ENCODE results near the gene PTPN1. TPM values are rescaled to one million over a fixed set of nuclear protein-coding genes. Genes with fewer than 3 reads are reported as not detected.
"Not testable (repeated sequence)": the region's sequence is repeated elsewhere in the genome, so short reads cannot be mapped to it uniquely, and the experiment has no call there.

PTPN1 gene
- 26.4 TPM for polyA plus RNA-seq (2013, experiment 1 of 2; ENCODE audit: insufficient read length)
- 25.7 TPM for polyA plus RNA-seq (2013, experiment 2 of 2; ENCODE audit: insufficient read length)

- DNase-seq = peak; percentile 99
These were observed at the start of gene PTPN1 for GRCh38 chr20:50509923-50510705. TSS of gene PTPN1 (plus strand) at chr20:50510383. CDS start at chr20:50510528, 145 bp downstream.

GRCh38 chr20:50460608-50461267, 49.4 kb upstream of the PTPN1 start:
- DNase-seq = peak; percentile 76

GRCh38 chr20:50462093-50462690, 48.0 kb upstream of the PTPN1 start:
- DNase-seq = peak; percentile 45

- DNase-seq = peak; percentile 54
These were observed 46.0 kb upstream of the PTPN1 start for GRCh38 chr20:50464026-50464724.

- DNase-seq = no peak
These were observed 45.2 kb upstream of the PTPN1 start for GRCh38 chr20:50464725-50465650.

GRCh38 chr20:50467174-50467573, 43.0 kb upstream of the PTPN1 start:
- DNase-seq = no peak

GRCh38 chr20:50467718-50468356, 42.3 kb upstream of the PTPN1 start:
- peak; percentile 42 for DNase-seq

- no peak for DNase-seq
These were observed 41.8 kb upstream of the PTPN1 start for GRCh38 chr20:50468378-50468798.

GRCh38 chr20:50469176-50469723, 40.9 kb upstream of the PTPN1 start:
- DNase-seq = no peak

GRCh38 chr20:50469796-50470195, 40.4 kb upstream of the PTPN1 start:
- no peak for DNase-seq

GRCh38 chr20:50470264-50470858, 39.8 kb upstream of the PTPN1 start:
- no peak for DNase-seq

GRCh38 chr20:50471231-50471630, 39.0 kb upstream of the PTPN1 start:
- DNase-seq = no peak

GRCh38 chr20:50472693-50473664, 37.2 kb upstream of the PTPN1 start:
- DNase-seq = no peak

GRCh38 chr20:50474356-50474755, 35.8 kb upstream of the PTPN1 start:
- not testable (repeated sequence) for DNase-seq

GRCh38 chr20:50475681-50476292, 34.4 kb upstream of the PTPN1 start:
- no peak for DNase-seq

- DNase-seq = no peak
These were observed 32.8 kb upstream of the PTPN1 start for GRCh38 chr20:50477239-50477872.

- peak; percentile 60 for DNase-seq
These were observed 31.8 kb upstream of the PTPN1 start for GRCh38 chr20:50478162-50478990.
